ENCODE results near the gene NUDT8.

The NUDT8 gene

DNA sequence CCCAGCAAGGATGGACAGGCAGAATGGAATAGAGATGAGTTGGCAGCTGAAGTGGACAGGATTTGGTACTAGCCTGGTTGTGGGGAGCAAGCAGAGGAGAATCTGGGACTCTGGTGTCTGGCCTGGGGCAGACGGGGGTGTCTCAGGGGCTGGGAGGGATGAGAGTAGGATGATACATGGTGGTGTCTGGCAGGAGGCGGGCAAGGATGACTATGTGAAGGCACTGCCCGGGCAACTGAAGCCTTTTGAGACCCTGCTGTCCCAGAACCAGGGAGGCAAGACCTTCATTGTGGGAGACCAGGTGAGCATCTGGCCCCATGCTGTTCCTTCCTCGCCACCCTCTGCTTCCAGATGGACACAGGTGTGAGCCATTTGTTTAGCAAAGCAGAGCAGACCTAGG is 43.8 kb downstream of the NUDT8 start:
- no peak for DNase-seq

DNA sequence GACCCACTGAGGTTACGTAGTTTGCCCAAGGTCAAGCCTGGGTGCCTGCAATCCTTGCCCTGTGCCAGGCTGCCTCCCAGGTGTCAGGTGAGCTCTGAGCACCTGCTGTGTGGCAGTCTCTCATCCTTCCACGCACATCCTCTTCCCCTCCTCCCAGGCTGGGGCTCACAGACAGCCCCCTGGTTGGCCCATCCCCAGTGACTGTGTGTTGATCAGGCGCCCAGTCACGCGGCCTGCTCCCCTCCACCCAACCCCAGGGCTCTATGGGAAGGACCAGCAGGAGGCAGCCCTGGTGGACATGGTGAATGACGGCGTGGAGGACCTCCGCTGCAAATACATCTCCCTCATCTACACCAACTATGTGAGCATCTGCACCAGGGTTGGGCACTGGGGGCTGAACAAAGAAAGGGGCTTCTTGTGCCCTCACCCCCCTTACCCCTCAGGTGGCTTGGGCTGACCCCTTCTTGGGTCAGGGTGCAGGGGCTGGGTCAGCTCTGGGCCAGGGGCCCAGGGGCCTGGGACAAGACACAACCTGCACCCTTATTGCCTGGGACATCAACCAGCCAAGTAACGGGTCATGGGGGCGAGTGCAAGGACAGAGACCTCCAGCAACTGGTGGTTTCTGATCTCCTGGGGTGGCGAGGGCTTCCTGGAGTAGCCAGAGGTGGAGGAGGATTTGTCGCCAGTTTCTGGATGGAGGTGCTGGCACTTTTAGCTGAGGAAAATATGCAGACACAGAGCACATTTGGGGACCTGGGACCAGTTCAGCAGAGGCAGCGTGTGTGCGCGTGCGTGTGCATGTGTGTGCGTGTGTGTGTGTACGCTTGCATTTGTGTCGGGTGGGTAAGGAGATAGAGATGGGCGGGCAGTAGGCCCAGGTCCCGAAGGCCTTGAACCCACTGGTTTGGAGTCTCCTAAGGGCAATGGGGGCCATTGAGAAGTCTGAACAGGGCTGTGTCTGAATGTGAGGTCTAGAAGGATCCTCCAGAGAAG is 44.6 kb downstream of the NUDT8 start:
- DNase-seq: no peak

DNA sequence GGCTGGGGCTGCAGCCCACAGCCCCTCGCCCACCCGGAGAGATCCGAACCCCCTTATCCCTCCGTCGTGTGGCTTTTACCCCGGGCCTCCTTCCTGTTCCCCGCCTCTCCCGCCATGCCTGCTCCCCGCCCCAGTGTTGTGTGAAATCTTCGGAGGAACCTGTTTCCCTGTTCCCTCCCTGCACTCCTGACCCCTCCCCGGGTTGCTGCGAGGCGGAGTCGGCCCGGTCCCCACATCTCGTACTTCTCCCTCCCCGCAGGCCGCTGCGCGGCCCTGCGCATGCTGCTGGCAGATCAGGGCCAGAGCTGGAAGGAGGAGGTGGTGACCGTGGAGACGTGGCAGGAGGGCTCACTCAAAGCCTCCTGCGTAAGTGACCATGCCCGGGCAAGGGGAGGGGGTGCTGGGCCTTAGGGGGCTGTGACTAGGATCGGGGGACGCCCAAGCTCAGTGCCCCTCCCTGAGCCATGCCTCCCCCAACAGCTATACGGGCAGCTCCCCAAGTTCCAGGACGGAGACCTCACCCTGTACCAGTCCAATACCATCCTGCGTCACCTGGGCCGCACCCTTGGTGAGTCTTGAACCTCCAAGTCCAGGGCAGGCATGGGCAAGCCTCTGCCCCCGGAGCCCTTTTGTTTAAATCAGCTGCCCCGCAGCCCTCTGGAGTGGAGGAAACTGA is 45.4 kb downstream of the NUDT8 start:
- DNase-seq: no peak

DNA sequence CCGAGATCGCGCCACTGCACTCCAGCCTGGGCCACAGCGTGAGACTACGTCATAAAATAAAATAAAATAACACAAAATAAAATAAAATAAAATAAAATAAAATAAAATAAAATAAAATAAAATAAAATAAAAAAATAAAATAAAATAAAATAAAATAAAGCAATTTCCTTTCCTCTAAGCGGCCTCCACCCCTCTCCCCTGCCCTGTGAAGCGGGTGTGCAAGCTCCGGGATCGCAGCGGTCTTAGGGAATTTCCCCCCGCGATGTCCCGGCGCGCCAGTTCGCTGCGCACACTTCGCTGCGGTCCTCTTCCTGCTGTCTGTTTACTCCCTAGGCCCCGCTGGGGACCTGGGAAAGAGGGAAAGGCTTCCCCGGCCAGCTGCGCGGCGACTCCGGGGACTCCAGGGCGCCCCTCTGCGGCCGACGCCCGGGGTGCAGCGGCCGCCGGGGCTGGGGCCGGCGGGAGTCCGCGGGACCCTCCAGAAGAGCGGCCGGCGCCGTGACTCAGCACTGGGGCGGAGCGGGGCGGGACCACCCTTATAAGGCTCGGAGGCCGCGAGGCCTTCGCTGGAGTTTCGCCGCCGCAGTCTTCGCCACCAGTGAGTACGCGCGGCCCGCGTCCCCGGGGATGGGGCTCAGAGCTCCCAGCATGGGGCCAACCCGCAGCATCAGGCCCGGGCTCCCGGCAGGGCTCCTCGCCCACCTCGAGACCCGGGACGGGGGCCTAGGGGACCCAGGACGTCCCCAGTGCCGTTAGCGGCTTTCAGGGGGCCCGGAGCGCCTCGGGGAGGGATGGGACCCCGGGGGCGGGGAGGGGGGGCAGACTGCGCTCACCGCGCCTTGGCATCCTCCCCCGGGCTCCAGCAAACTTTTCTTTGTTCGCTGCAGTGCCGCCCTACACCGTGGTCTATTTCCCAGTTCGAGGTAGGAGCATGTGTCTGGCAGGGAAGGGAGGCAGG is 46.2 kb downstream of the NUDT8 start, which contains the start of gene GSTP1:
TSS of gene GSTP1 (plus strand) at position 566 of the 958 bp plus-strand sequence. CDS start at position 598, 32 bp downstream.
- peak; percentile 83 for DNase-seq

DNA sequence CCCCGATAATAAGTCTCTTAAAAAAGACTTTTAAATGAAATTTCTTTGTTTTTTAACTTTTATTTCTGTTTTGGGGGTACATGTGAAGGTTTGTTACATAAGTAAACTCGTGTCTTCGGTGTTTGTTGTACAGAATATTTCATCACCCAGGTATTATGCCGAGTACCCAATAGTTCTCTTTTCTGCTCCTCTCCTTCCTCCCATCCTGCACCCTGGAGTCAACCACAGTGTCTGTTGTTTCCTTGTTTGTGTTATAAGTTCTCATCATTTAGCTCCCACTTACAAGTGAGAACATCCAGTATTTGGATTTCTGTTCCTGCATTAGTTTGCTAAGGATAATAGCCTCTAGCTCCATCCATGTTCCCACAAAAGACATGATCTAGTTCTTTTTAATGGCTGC is 47.7 kb downstream of the NUDT8 start:
- DNase-seq: no peak

DNA sequence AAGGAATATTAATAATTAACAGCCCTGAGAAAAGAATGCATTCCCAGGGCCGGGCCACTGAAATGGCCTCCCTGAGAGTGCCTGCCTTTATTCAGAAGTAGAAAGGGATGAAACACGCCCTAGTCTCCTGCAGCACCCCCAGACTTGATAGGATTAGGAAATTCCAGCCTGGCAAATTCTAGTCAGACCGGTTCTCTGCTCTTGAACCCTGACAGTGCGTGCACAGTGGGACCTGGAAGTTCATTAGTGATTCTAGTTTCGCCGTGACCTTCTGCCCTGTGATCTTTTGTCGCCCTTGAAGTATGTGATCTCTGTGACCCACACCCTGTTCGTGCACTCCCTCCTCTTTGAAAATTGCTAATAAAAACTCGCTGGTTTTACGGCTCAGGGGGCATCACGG is 48.3 kb downstream of the NUDT8 start:
- DNase-seq: no peak

DNA sequence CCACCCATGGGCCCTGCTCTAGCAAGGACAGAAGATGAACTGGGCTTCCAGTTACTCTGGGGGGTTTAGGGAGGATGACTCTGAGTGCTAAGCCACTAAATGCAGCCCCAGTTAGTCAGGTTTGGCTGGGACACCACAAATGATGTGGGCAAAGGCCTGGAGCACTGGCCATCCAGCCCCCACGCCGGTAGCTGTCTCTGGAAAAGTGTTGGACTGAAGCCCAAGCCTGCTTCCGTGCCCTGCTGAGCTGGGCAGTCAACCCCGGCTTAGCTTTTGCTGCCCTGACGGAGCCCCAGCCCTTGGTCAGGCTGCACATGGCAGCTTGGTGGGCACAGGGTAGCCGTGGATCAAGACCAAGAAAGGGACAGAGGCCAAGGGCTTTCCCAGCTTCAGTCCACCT is 51.8 kb downstream of the NUDT8 start:
- no peak for DNase-seq
